Liver (tissue), 2 donors: ENCODE data around the gene FRAS1.

ENCODE experiments used
- TF ChIP-seq, protein P1 (sequence below): fragments of 150-350 bp; IDR thresholded peaks from 2 replicates; pipeline ENCODE4 v1.5.1; 2017; ENCODE audit warnings: improper control_type of control experiment, low read depth, low read length; ENCODE audit not compliant: missing input control
- TF ChIP-seq, protein P2 (sequence below): IDR thresholded peaks from 2 replicates; pipeline ENCODE4 v1.6.1; 2016; ENCODE audit warnings: antibody characterized with exemption
- donor health status: healthy.

DNA sequence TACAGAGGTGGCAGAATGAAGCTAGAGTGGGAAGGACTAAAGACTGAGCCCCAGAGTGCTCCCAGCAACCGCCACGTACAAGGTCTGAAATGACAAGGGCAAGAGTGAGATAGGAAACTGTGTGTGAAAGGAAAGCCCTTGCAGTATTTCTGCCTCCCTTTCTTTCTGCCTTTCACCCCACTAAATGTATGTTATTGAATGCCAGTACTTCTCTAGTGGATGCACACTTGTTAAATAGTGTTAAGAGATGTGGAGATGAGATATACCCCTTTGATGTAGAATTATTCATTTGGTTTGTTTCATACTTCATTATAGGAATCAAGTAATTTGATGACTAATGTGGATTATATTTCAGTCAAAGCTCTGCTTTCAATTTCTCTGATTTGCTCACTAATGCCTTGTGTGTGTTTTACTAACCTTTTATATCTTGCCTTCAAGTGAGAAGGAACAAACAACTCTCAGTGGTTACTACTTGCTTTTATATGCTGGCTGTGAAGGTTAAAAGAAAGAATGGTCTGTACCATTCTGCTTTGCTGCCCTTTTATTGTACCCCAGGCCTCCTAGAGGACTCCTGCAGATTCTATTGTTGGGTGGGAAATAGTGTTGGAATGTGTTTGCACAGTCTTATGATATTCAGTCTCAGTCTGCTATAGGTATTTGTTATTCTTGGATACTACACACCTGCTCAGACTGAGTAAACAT, 486.5 kb downstream of the FRAS1 start:
- TF ChIP-seq, protein P1, sequence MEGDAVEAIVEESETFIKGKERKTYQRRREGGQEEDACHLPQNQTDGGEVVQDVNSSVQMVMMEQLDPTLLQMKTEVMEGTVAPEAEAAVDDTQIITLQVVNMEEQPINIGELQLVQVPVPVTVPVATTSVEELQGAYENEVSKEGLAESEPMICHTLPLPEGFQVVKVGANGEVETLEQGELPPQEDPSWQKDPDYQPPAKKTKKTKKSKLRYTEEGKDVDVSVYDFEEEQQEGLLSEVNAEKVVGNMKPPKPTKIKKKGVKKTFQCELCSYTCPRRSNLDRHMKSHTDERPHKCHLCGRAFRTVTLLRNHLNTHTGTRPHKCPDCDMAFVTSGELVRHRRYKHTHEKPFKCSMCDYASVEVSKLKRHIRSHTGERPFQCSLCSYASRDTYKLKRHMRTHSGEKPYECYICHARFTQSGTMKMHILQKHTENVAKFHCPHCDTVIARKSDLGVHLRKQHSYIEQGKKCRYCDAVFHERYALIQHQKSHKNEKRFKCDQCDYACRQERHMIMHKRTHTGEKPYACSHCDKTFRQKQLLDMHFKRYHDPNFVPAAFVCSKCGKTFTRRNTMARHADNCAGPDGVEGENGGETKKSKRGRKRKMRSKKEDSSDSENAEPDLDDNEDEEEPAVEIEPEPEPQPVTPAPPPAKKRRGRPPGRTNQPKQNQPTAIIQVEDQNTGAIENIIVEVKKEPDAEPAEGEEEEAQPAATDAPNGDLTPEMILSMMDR = no peak
- TF ChIP-seq, protein P2, sequence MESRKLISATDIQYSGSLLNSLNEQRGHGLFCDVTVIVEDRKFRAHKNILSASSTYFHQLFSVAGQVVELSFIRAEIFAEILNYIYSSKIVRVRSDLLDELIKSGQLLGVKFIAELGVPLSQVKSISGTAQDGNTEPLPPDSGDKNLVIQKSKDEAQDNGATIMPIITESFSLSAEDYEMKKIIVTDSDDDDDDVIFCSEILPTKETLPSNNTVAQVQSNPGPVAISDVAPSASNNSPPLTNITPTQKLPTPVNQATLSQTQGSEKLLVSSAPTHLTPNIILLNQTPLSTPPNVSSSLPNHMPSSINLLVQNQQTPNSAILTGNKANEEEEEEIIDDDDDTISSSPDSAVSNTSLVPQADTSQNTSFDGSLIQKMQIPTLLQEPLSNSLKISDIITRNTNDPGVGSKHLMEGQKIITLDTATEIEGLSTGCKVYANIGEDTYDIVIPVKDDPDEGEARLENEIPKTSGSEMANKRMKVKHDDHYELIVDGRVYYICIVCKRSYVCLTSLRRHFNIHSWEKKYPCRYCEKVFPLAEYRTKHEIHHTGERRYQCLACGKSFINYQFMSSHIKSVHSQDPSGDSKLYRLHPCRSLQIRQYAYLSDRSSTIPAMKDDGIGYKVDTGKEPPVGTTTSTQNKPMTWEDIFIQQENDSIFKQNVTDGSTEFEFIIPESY = no peak
